ENCODE measurements around the gene ATAD1. TPM values are rescaled to one million over a fixed set of nuclear protein-coding genes. Genes with fewer than 3 reads are reported as not detected.

Gene ATAD1
- total RNA-seq, 4 donors from 2014 or later: 29.9 to 40.6 (median 31.5) TPM

DNA sequence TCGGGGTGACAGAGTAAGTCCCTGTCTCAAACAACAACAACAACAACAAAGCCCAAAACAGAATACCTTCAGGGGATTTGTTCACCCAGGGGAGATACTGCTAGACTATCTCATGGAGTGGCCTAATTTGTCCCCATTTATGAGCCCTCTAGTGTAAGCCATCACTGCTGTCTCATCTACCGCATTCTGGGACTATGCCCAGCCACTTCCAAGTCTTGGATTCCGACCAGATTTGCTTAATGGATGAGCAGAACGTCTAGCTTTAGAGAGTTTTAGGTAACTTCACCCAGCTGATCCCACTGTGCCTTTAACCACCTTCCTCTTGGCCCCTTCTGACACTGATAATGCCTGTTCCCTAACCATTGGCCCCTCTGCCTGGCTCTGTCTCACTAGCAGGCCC lies 111.3 kb downstream of the ATAD1 start:
- no peak overlapping the region for H3K27ac ChIP-seq

DNA sequence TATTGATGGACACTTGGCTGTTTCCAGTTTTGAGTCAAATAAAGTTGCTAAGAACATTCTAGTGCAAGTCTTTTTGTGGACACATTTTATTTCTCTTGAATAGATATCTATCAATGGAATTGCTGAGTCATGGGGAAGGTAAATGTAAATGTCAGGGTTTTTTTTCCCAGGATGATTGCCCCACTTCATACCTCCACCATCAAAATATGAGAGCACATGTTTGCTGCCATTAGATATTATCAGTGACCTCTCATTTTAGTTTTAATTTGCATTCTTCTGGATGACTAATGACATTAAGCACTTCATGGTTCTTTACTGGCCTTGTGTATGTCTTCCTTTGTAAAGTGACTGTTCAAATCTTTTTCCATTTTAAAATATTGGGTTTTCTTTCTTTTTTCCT lies 112.7 kb downstream of the ATAD1 start:
- no peaks in the 10 kb centered on the region for H3K4me1 ChIP-seq

More for the DNA sequence above, 111.3 kb downstream of the ATAD1 start:
- no peak for TF ChIP-seq POLR2A (IDR thresholded peaks at IDR 0.05)
- TF ChIP-seq, protein P1, sequence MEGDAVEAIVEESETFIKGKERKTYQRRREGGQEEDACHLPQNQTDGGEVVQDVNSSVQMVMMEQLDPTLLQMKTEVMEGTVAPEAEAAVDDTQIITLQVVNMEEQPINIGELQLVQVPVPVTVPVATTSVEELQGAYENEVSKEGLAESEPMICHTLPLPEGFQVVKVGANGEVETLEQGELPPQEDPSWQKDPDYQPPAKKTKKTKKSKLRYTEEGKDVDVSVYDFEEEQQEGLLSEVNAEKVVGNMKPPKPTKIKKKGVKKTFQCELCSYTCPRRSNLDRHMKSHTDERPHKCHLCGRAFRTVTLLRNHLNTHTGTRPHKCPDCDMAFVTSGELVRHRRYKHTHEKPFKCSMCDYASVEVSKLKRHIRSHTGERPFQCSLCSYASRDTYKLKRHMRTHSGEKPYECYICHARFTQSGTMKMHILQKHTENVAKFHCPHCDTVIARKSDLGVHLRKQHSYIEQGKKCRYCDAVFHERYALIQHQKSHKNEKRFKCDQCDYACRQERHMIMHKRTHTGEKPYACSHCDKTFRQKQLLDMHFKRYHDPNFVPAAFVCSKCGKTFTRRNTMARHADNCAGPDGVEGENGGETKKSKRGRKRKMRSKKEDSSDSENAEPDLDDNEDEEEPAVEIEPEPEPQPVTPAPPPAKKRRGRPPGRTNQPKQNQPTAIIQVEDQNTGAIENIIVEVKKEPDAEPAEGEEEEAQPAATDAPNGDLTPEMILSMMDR (IDR thresholded peaks at IDR 0.05): no peak
- TF ChIP-seq EP300 (IDR thresholded peaks at IDR 0.05): no peak
- no peak for TF ChIP-seq POLR2AphosphoS5 (IDR thresholded peaks at IDR 0.05)
- WGBS: 90% methylated on average over 4 of the region's 4 CpGs
- no peaks in the 10 kb centered on the region for H3K9me3 ChIP-seq
- H3K36me3 ChIP-seq: no peaks in the 10 kb centered on the region
- no peak for DNase-seq (ENCODE audit: low spot score in 2 of 2)
- no peaks in the 10 kb centered on the region for H3K27me3 ChIP-seq
- H3K4me3 ChIP-seq: no peak overlapping the region
- no peaks in the 10 kb centered on the region for H3K4me1 ChIP-seq

DNA sequence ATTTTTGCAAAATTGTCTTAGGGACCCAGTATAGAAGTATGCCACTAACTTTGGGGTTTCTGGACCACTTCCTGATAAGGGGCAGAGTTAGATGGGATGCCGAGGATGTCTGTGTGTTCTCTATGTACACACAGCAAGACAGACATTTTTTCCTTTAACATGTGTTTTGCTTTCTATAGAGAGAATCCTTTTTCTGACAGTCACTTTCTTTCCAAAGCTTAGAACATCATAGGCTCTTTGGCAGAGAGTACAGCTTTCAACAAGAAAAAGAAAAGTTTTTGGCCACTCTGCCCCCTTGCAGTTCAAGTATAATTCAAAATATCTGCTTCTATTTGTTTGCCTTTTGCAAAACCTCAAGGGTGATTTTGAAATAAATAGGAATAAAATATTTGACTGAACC lies 114.3 kb downstream of the ATAD1 start:
- Histone ChIP-seq H3K36me3 (no peaks in the 10 kb centered on the region), H3K9me3 (no peaks in the 10 kb centered on the region), H3K27me3 (no peaks in the 10 kb centered on the region), H3K4me3 (no peak overlapping the region), H3K27ac (no peak overlapping the region), H3K4me1 (no peaks in the 10 kb centered on the region)
- 67% methylated on average over 1 of the region's 1 CpG for WGBS
- no peak for TF ChIP-seq POLR2A (IDR thresholded peaks at IDR 0.05)
- TF ChIP-seq, protein P1 (IDR thresholded peaks at IDR 0.05): no peak
- no peak for TF ChIP-seq POLR2AphosphoS5 (IDR thresholded peaks at IDR 0.05)
- no peak for TF ChIP-seq EP300 (IDR thresholded peaks at IDR 0.05)
- DNase-seq (ENCODE audit: low spot score in 2 of 2): no peak

More for the DNA sequence above, 112.7 kb downstream of the ATAD1 start:
- DNase-seq (ENCODE audit: low spot score in 2 of 2): no peak
- no peaks in the 10 kb centered on the region for H3K9me3 ChIP-seq
- no peaks in the 10 kb centered on the region for H3K27me3 ChIP-seq
- H3K36me3 ChIP-seq: no peaks in the 10 kb centered on the region
- H3K27ac ChIP-seq: no peak overlapping the region
- TF ChIP-seq, protein P1 (IDR thresholded peaks at IDR 0.05): no peak
- no peak for TF ChIP-seq POLR2A (IDR thresholded peaks at IDR 0.05)
- no peak overlapping the region for H3K4me3 ChIP-seq

DNA sequence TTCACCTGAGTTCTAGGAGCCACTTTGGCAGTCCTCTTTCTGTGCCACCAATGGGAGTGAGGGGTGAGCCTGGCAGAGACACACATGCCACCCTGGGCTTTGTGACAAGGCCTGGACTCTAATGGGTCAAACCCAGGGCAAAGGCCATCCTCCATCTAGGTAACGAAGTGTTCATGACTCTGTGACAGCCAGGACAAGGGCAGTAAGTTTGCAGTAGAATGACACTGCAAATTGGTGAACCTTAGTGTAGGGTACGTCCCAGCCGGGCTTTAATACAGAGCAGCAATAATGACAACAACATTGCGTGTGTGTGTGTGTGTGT lies 115.1 kb downstream of the ATAD1 start:
- H3K4me3 ChIP-seq: no peak overlapping the region
- H3K36me3 ChIP-seq: no peaks in the 10 kb centered on the region
- H3K27ac ChIP-seq: no peak overlapping the region
- no peaks in the 10 kb centered on the region for H3K4me1 ChIP-seq
- no peaks in the 10 kb centered on the region for H3K27me3 ChIP-seq
- no peaks in the 10 kb centered on the region for H3K9me3 ChIP-seq
- TF ChIP-seq, protein P1 (IDR thresholded peaks at IDR 0.05): no peak
- WGBS: 87% methylated on average over 4 of the region's 4 CpGs
- no peak for DNase-seq (ENCODE audit: low spot score in 2 of 2)

DNA sequence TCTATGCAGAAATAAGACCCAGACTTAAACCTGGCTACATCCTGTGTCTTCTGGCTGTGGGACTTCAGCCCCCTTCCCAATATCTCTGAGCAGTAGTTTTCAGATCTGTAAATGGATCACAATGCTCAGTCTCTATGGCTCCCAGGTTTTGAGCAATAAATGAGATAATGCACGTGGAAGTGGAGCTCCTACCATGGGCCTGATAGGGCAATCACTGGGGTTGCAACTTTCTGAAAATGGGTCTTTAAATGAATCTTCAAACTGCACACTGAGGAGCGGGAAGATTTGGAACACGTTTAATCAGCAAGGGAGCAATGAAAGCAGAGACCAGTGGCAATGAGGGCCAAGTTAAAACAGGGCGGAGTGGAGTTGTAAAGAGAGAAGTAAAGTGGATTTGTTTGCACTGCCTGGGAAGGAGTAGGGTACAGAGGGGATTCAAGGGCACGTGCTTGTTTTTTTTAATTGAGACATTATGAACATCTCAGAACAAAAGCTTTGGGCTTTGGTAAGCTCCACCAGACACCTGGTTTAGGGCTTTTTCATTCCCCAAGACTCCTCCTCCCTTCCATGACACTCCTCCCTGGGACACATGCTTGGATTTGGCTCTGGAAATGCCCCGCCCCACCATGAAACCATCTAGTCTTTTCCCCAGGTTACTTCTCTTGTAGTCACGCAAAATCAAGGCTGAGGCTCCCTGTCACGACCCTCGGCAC lies 115.6 kb downstream of the ATAD1 start:
- Histone ChIP-seq H3K4me1 (no peaks in the 10 kb centered on the region), H3K27ac (no peak overlapping the region), H3K36me3 (no peaks in the 10 kb centered on the region), H3K4me3 (no peak overlapping the region), H3K9me3 (no peaks in the 10 kb centered on the region), H3K27me3 (no peaks in the 10 kb centered on the region)
- DNase-seq (ENCODE audit: low spot score in 2 of 2): no peak
- WGBS: 86% methylated on average over 9 of the region's 9 CpGs
- TF ChIP-seq, protein P1 (IDR thresholded peaks at IDR 0.05): no peak
- no peak for TF ChIP-seq EP300 (IDR thresholded peaks at IDR 0.05)
- TF ChIP-seq POLR2AphosphoS5 (IDR thresholded peaks at IDR 0.05): no peak
- TF ChIP-seq POLR2A (IDR thresholded peaks at IDR 0.05): no peak

Other genes starting within 250 kb of the ATAD1 start
- gene PAPSS2, start 158.3 kb downstream of the ATAD1 start, total RNA-seq: 1 to 10 TPM; 2.4 to 5.6 (median 3.4) TPM
- under 1 TPM in 3 of 4 donors, not detected in 1; 0.24 to 0.85 (median 0.34) TPM for gene KLLN, start 45.3 kb upstream of the ATAD1 start, total RNA-seq
- gene PTEN, start 45.4 kb upstream of the ATAD1 start, total RNA-seq: 100 to 1,000 TPM in 2 of 4 donors, 10 to 100 TPM in 2; 69.1 to 141 (median 91.8) TPM